T-helper 1 cell treated with Interleukin-12 subunit alpha and Interleukin-12 subunit beta and Interleukin-4 antibody, amounts not matched to agents 30 ng/mL and 1 ng/mL, for 36 hours (primary cell): ENCODE results near the gene UGT1A4. TPM values are rescaled to one million over a fixed set of nuclear protein-coding genes. Genes with fewer than 3 reads are reported as not detected.
"Not testable (repeated sequence)": the region's sequence is repeated elsewhere in the genome, so short reads cannot be mapped to it uniquely, and the experiment has no call there.

Source experiments
- intact Hi-C: fragments of 100-400 bp; cut with micrococcal nuclease; formaldehyde crosslinking; loops from one replicate; pipeline ENCODE4 v1.15.1; 2024
- total RNA-seq: library from RNA; stranded (reverse); gene quantifications from 2 replicates; pipeline ENCODE4 v1.2.3, GENCODE V29; 2022

The UGT1A4 gene
- total RNA-seq, 1 donor from 2014 or later: not detected

- intact Hi-C loops: no loop called here
Measured at GRCh38 chr2:233699424-233700027, 19.0 kb upstream of the UGT1A4 start.

GRCh38 chr2:233700028-233700635 lies 18.4 kb upstream of the UGT1A4 start:
- intact Hi-C loops: no loop called here

DNA sequence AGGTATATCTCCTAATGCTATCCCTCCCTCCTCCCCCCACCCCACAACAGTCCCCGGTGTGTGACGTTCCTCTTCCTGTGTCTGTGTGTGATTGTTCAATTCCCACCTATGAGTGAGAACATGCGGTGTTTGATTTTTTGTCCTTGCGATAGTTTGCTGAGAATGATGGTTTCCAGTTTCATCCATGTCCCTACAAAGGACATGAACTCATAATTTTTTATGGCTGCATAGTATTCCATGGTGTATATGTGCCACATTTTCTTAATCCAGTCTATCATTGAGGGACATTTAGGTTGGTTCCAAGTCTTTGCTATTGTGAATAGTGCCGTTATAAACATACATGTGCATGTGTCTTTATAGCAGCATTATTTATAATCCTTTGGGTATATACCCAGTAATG lies 17.7 kb upstream of the UGT1A4 start:
- intact Hi-C loops: not testable (repeated sequence)

GRCh38 chr2:233702238-233702637 lies 16.3 kb upstream of the UGT1A4 start:
- intact Hi-C loops: no loop called here

DNA sequence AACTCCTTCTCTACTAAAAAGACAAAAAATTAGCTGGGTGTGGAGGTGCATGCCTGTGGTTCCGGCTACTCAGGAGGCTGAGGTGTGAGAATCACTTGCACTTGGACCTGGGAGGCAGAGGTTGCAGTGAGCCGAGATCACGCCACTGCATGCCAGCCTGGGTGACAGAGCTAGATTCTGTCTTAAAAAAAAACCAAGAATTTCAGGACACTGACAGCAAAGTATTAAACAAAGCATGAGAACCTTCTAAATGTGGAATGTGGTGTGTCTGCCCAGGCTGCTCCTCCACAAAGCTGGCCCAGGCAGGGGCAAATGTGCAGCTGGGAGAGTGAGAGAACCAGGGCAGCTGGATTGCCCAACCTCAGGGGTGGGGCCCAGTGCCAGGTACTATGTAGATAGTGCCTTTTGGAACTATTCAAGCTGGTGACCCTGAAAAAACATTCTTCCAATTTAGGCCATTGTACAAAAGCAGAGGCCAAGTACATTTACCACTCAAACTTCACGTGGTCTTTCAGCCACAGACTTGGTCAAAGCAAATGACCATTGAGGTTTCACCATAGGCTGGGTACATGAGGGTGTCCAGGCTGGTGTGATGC lies 12.5 kb upstream of the UGT1A4 start:
- intact Hi-C loops: no loop called here

- intact Hi-C loops: no loop called here
Measured at GRCh38 chr2:233706720-233707119, 11.8 kb upstream of the UGT1A4 start.

- intact Hi-C loops: no loop called here
Measured at GRCh38 chr2:233707940-233708644, 10.4 kb upstream of the UGT1A4 start.

DNA sequence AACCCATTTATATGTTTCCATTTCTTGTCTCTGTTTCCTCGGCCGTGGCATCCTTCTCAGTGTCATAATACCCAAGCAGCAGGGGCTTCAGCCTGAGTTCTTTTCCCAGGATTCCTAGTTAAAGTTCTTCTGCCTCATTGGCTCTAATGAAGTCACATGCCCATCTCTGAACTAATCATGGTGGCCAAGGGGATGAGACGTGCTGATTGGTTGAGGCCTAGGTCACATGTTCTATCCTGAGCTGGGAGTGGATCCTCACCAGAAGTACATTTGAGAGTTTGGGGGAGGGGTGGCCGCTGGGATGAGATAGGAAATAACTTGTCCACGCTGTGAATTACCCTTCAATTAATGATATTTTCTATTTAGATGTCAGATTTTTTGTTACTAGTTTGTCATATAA lies 9.6 kb upstream of the UGT1A4 start:
- intact Hi-C loops: no loop called here

DNA sequence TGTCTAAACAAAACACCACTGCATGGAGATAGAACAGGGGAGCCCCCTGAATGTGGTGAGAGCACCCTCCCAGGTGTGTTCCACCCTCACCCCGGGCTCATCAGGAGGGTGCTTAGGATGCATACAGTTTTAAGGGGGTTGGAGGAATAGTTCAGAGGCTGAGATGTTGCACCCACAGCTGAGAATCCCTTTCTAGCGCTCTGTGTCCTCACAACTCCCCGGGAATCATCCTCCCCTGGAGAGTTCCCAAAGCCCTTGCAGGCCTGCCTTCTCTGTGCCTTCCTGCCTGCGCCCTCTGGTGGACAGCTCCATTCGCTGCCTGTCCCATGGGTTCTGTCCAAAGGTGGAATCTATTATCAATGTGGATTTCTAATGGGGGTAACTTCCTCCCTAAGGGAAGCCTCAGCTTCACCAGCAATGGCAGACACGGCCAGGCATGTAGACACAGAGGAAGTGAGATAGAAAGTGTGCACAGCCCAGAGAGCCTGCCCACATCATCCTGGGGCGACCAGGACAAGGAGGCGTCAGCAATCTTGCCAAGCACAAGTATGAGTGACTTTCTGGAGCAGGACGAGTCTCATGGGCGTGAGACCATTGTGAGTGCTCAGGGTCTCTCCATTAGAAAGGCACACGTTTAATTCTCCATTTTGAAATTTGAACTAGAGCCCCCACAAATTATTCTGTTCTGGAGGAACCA lies 7.1 kb upstream of the UGT1A4 start:
- intact Hi-C loops: loop anchor here (1.0 to 2.0 kb wide), 2 partner anchors 269 to 307 kb away; no protein-coding TSS in a partner anchor

DNA sequence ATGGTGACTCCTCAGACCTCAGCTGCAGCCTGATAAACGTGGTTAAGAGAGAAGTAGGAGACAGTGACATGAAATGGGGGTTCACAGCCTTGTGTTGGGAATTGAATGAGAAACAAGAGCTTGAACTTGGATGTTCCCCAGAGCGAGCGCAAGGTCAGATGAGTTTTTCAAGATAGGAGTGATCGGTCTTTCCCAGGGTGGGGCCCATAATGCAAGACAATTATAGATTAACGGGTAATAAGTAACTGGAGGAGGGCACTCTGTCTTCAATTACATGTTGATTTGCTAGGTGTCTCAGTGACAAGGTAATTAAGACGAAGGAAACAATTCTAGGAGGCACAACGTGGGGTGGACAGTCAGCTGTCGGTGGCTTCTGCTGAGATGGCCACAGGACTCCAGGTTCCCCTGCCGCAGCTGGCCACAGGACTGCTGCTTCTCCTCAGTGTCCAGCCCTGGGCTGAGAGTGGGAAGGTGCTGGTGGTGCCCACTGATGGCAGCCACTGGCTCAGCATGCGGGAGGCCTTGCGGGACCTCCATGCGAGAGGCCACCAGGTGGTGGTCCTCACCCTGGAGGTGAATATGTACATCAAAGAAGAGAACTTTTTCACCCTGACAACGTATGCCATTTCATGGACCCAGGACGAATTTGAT lies 5.8 kb upstream of the UGT1A4 start, which contains the start of gene UGT1A5:
UGT1A5 (plus strand) TSS at position 297 of the 651 bp plus-strand sequence; CDS start at position 382, 85 bp downstream.
- intact Hi-C loops: no loop called here

DNA sequence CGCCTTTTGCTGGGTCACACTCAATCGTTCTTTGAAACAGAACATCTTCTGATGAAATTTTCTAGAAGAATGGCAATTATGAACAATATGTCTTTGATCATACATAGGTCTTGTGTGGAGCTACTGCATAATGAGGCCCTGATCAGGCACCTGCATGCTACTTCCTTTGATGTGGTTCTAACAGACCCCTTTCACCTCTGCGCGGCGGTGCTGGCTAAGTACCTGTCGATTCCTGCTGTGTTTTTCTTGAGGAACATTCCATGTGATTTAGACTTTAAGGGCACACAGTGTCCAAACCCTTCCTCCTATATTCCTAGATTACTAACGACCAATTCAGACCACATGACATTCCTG lies 5.3 kb upstream of the UGT1A4 start:
- intact Hi-C loops: no loop called here

- intact Hi-C loops: no loop called here
Measured at GRCh38 chr2:233714121-233714520, 4.4 kb upstream of the UGT1A4 start.

- intact Hi-C loops: no loop called here
Measured at GRCh38 chr2:233728723-233729301, 10.3 kb downstream of the UGT1A4 start, which contains the start of gene UGT1A3. Gene UGT1A3 (plus strand): TSS chr2:233729042. CDS start chr2:233729127, 85 bp downstream.

GRCh38 chr2:233736868-233737653 lies 18.5 kb downstream of the UGT1A4 start:
- intact Hi-C loops: not testable (repeated sequence)

DNA sequence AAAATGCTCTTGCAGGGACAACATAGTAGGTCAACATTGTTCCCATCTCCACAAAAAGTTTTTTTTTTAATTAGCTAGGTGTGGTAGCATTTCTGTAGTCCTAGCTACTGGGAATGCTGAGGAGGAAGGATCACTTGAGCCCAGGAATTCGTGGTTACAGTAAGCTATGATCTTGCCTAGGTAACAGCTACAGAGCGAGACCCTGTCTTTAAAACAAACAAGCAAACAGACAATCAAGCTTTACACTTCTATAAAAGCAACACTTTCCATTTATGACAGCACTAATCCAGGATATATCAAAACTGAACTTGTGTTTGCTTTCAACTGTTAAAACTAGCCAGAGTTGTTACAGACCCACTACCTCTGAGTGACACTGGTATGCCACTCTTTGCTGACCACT lies 22.3 kb downstream of the UGT1A4 start:
- intact Hi-C loops: no loop called here

GRCh38 chr2:233743464-233744259 lies 25.1 kb downstream of the UGT1A4 start:
- intact Hi-C loops: no loop called here

GRCh38 chr2:233745073-233745755 lies 26.7 kb downstream of the UGT1A4 start:
- intact Hi-C loops: no loop called here

- intact Hi-C loops: not testable (repeated sequence)
Measured at GRCh38 chr2:233745838-233746237, 27.3 kb downstream of the UGT1A4 start.
